ENCODE data around the gene BEST2. TPM values are rescaled to one million over a fixed set of nuclear protein-coding genes. Genes with fewer than 3 reads are reported as not detected.

Gene BEST2
- total RNA-seq, 1 donor from 2014 or later: not detected

- Mint-ChIP-seq H3K27me3 (ENCODE audit: unreplicated experiment) (peaks cover 18% of the 10 kb centered on the region), H3K4me3 (ENCODE audit: unreplicated experiment) (peak overlapping the region; percentile 98), H3K4me1 (ENCODE audit: low read depth, unreplicated experiment) (peaks cover 6% of the 10 kb centered on the region), H3K36me3 (ENCODE audit: unreplicated experiment) (no peaks in the 10 kb centered on the region), H3K9me3 (ENCODE audit: unreplicated experiment) (peaks cover 28% of the 10 kb centered on the region), H3K27ac (ENCODE audit: unreplicated experiment) (peak overlapping the region; percentile 97)
- TF ChIP-seq CTCF (IDR thresholded peaks at IDR 0.05; ENCODE audit: partially characterized antibody, unreplicated experiment): no peak
- no peak for DNase-seq
Measured at GRCh38 chr19:12720296-12720695, 31.3 kb upstream of the BEST2 start.

- peaks cover 28% of the 10 kb centered on the region for H3K9me3 Mint-ChIP-seq (ENCODE audit: unreplicated experiment)
- peak; percentile 53 for DNase-seq
- peaks cover 6% of the 10 kb centered on the region for H3K4me1 Mint-ChIP-seq (ENCODE audit: low read depth, unreplicated experiment)
- H3K4me3 Mint-ChIP-seq (ENCODE audit: unreplicated experiment): peak overlapping the region; percentile 98
- H3K27me3 Mint-ChIP-seq (ENCODE audit: unreplicated experiment): peaks cover 18% of the 10 kb centered on the region
- H3K36me3 Mint-ChIP-seq (ENCODE audit: unreplicated experiment): no peaks in the 10 kb centered on the region
- peak overlapping the region; percentile 97 for H3K27ac Mint-ChIP-seq (ENCODE audit: unreplicated experiment)
- no peak for TF ChIP-seq CTCF (IDR thresholded peaks at IDR 0.05; ENCODE audit: partially characterized antibody, unreplicated experiment)
Measured at GRCh38 chr19:12720851-12721655, 30.5 kb upstream of the BEST2 start.

GRCh38 chr19:12721656-12722565 is 29.7 kb upstream of the BEST2 start:
- H3K36me3 Mint-ChIP-seq (ENCODE audit: unreplicated experiment): no peaks in the 10 kb centered on the region
- H3K27ac Mint-ChIP-seq (ENCODE audit: unreplicated experiment): peak overlapping the region; percentile 95
- H3K4me1 Mint-ChIP-seq (ENCODE audit: low read depth, unreplicated experiment): peaks cover 6% of the 10 kb centered on the region
- peak; percentile 77 for DNase-seq
- H3K9me3 Mint-ChIP-seq (ENCODE audit: unreplicated experiment): peaks cover 26% of the 10 kb centered on the region
- no peak for TF ChIP-seq CTCF (IDR thresholded peaks at IDR 0.05; ENCODE audit: partially characterized antibody, unreplicated experiment)
- peaks cover 16% of the 10 kb centered on the region for H3K27me3 Mint-ChIP-seq (ENCODE audit: unreplicated experiment)
- peak overlapping the region; percentile 98 for H3K4me3 Mint-ChIP-seq (ENCODE audit: unreplicated experiment)

GRCh38 chr19:12722566-12723380 is 28.8 kb upstream of the BEST2 start:
- Mint-ChIP-seq H3K27ac (ENCODE audit: unreplicated experiment) (peak overlapping the region; percentile 98), H3K36me3 (ENCODE audit: unreplicated experiment) (no peaks in the 10 kb centered on the region), H3K4me1 (ENCODE audit: low read depth, unreplicated experiment) (peaks cover 6% of the 10 kb centered on the region), H3K4me3 (ENCODE audit: unreplicated experiment) (peak overlapping the region; percentile 98), H3K9me3 (ENCODE audit: unreplicated experiment) (peaks cover 26% of the 10 kb centered on the region), H3K27me3 (ENCODE audit: unreplicated experiment) (peaks cover 16% of the 10 kb centered on the region)
- peak; percentile 92 for DNase-seq
- no peak for TF ChIP-seq CTCF (IDR thresholded peaks at IDR 0.05; ENCODE audit: partially characterized antibody, unreplicated experiment)

All from glutamatergic neuron (in vitro differentiated cells).